Right lobe of liver (tissue), 6 donors: ENCODE measurements around the gene RAB42. TPM values are rescaled to one million over a fixed set of nuclear protein-coding genes. Genes with fewer than 3 reads are reported as not detected.
A peak's percentile ranks its signal among the peaks of the same experiment; 100 is the strongest.
"Not testable (repeated sequence)": the region's sequence is repeated elsewhere in the genome, so short reads cannot be mapped to it uniquely, and the experiment has no call there.

Experiments used
- ATAC-seq, 4 donors: fragments of 200-7000 bp; cut with Tn5 transposase; one replicate each; pipeline ENCODE4 v1.9.1; 2020; ENCODE audit warnings: mild to moderate bottlenecking in 4 of 4, moderate library complexity in 4 of 4
- DNase-seq, 3 donors: peaks; one replicate each; pipeline ENCODE4 v3.0.0-alpha.2; 2020
- H3K27ac ChIP-seq, 3 donors: fragments of 200-600 bp; one replicate each; pipeline ENCODE4 v1.8.0; 2022
- H3K27me3 ChIP-seq, 2 donors: fragments of 200-600 bp; one replicate each; pipeline ENCODE4 v1.8.0; 2022
- H3K36me3 ChIP-seq, 4 donors: fragments of 200-600 bp; sonication (generic) in 1 of 4; one replicate each; pipeline versions ENCODE4 v1.5.1 to v1.8.0; 2017 to 2022; ENCODE audit warnings: control low read depth in 1 of 4
- H3K4me1 ChIP-seq, 4 donors: fragments of 200-600 bp; sonication (generic) in 1 of 4; one replicate each; pipeline versions ENCODE4 v1.5.1 to v1.8.0; 2017 to 2022; ENCODE audit warnings: control low read depth in 1 of 4
- H3K4me3 ChIP-seq, 3 donors: fragments of 200-600 bp; one replicate each; pipeline ENCODE4 v1.8.0; 2022
- H3K9me3 ChIP-seq, 4 donors: fragments of 200-600 bp; sonication (generic) in 1 of 4; one replicate each; pipeline versions ENCODE4 v1.5.1 to v1.8.0; 2017 to 2022; ENCODE audit warnings: control low read depth in 1 of 4
- CTCF ChIP-seq, 4 donors: fragments of 200-600 bp in 3 of 4; fragments of 450-650 bp in 1 of 4; IDR thresholded peaks; one replicate each; pipeline versions ENCODE4 v1.5.1 to v1.8.0; 2016 to 2022; ENCODE audit warnings: antibody characterized with exemption in 4 of 4, mild to moderate bottlenecking in 2 of 4
- POLR2A ChIP-seq: fragments of 450-650 bp; IDR thresholded peaks from one replicate; pipeline ENCODE4 v1.6.1; 2017; ENCODE audit warnings: antibody characterized with exemption, mild to moderate bottlenecking
- WGBS: methylation state at CpG from one replicate; pipeline ENCODE4 v1.1.6; 2018; ENCODE audit warnings: low coverage, low lambda C conversion rate; ENCODE audit not compliant: insufficient coverage; ENCODE audit errors: missing lambda C conversion rate; 5-methylcytosine and 5-hydroxymethylcytosine counted together
- intact Hi-C, 2 donors: fragments of 100-400 bp; cut with DNase I; formaldehyde crosslinking; loops; one replicate each; pipeline versions ENCODE4 v1.11.2 to v1.14.1; 2022
- total RNA-seq, 6 experiments: library from RNA; depleted of rRNA in 2 of 6; stranded (reverse); fragments of >200 nt in 2 of 6; fragmentation: NEBNext Ultra II Directional in 3 of 6; extraction: Animal tissue kit (Norgen Biotek cat#: 25700) in 3 of 6; gene quantifications; one replicate each; pipeline versions ENCODE4 v1.1.0 to v1.2.4, GENCODE V29; 2016 to 2023
- donor health status: DM: no; HTN: yes; CAD: no.
- donor health status: DM: no; HTN: no; CAD: no.
- donor health status: DM: no; HTN: no; CAD: no.
- donor health status: DM: no; HTN: yes; CAD: no.
- donor health status: DM: no; HTN: yes; CAD: no.

Gene RAB42
- total RNA-seq, 6 experiments from 2014 or later = 0.28 to 12.0 (median 1.2) TPM

- Histone ChIP-seq H3K4me3 (peak overlapping the region; percentile 34 to 56 (median 39)), H3K27ac (no peak overlapping the region), H3K27me3 (no peaks in the 10 kb centered on the region), H3K9me3 (no peaks in the 10 kb centered on the region), H3K4me1 (no peaks in the 10 kb centered on the region), H3K36me3 (no peaks in the 10 kb centered on the region)
- intact Hi-C loops = no loop called here
- peak in 1 of 3 donors; percentile 30 for DNase-seq
- no peak for TF ChIP-seq POLR2A
- no peak for TF ChIP-seq CTCF (IDR thresholded peaks at IDR 0.05)
- 26% methylated on average over 5 of the region's 81 CpGs for WGBS
- ATAC-seq = peak; percentile 40 to 63 (median 54)
These were observed 431 bp downstream of the RAB42 start for GRCh38 chr1:28592321-28593071.

- 54% methylated on average over 2 of the region's 3 CpGs for WGBS
- H3K9me3 ChIP-seq, H3K27me3 ChIP-seq, H3K36me3 ChIP-seq, H3K4me3 ChIP-seq, intact Hi-C loops, H3K27ac ChIP-seq, H3K4me1 ChIP-seq, DNase-seq, ATAC-seq: not testable (repeated sequence)
These were observed 1.9 kb downstream of the RAB42 start for GRCh38 chr1:28593988-28594356.

GRCh38 chr1:28594686-28595411 lies 2.8 kb downstream of the RAB42 start:
- H3K36me3 ChIP-seq, H3K27me3 ChIP-seq, ATAC-seq, intact Hi-C loops, DNase-seq, H3K4me3 ChIP-seq, H3K4me1 ChIP-seq, H3K9me3 ChIP-seq, H3K27ac ChIP-seq: not testable (repeated sequence)
- 84% methylated on average over 5 of the region's 7 CpGs for WGBS

- WGBS = 93% methylated on average over 6 of the region's 10 CpGs
- H3K36me3 ChIP-seq = no peaks in the 10 kb centered on the region
- ATAC-seq = no peak
- H3K9me3 ChIP-seq = no peaks in the 10 kb centered on the region
- H3K4me3 ChIP-seq = no peak overlapping the region
- no peak for DNase-seq
- H3K27ac ChIP-seq = no peak overlapping the region
- no peaks in the 10 kb centered on the region for H3K27me3 ChIP-seq
- intact Hi-C loops = no loop called here
- TF ChIP-seq POLR2A = no peak
- TF ChIP-seq CTCF (IDR thresholded peaks at IDR 0.05) = no peak
- no peaks in the 10 kb centered on the region for H3K4me1 ChIP-seq
These were observed 3.5 kb downstream of the RAB42 start for GRCh38 chr1:28595412-28596191.

GRCh38 chr1:28596276-28596675 lies 4.2 kb downstream of the RAB42 start:
- intact Hi-C loops, H3K4me1 ChIP-seq, DNase-seq, H3K9me3 ChIP-seq, H3K27me3 ChIP-seq, H3K4me3 ChIP-seq, H3K27ac ChIP-seq, H3K36me3 ChIP-seq, ATAC-seq: not testable (repeated sequence)
- WGBS = 95% methylated on average over 10 of the region's 11 CpGs
